ENCODE measurements around the gene BMPR1A.
"Not testable (repeated sequence)": the region's sequence is repeated elsewhere in the genome, so short reads cannot be mapped to it uniquely, and the experiment has no call there.

The BMPR1A gene

DNA sequence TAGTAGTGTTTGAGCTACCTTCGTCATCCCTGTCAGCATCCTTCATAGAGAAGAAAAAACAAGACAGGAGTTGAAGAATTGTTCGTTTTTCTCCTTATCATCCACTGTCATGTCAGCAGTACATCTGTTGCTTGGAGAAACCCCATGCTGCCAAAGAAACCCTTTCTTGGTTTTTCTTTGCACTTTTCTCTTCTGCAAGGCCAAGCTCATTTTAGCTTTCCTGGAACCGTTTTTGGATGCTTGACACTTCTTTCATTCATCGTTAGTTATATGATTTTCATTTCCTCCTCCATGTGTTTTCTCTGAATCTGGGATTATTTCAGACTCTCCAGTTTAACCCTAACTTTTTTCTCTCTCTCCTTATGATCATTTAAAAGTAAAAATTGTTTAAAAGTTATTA, 142.1 kb downstream of the BMPR1A start:
- DNase-seq, result no peak

DNA sequence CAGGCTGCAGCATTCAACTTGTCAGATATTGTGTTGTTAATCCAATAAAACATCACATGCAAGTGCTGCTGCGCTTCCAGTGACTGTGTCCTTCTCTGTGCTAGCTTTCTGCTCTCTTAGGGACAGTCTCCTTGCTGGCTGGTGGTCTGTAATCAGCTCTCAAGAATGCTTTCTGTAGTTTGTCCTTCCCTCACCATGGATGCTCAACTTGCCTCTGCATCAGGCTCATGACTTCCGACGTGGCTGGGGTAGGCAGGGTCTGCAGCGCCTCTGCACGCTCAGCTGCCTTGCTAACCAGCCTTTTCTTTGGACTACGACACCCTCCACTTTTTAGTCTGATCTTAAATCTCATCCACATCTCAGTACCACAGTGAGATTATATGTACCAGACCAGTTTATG, 142.7 kb downstream of the BMPR1A start:
- DNase-seq, result no peak

DNA sequence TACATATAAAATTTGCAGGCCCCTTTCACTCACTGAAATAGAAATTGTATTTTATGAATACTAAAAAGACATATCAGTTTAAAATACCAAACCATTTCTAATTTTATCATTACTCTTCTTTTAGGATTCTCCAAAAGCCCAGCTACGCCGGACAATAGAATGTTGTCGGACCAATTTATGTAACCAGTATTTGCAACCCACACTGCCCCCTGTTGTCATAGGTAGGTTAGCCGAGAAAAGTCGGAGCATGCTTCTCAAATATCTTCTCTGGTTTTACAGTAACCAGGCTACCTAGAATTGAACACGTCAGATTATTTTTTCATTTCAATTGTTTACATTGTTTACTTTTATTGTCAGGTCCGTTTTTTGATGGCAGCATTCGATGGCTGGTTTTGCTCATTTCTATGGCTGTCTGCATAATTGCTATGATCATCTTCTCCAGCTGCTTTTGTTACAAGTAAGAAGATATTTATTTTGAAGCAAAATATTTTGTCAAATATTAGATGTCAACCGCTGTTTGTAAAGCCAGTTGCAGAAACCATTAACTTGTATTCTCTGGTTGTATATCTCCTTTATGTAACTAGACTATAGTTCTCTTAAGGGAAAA, 143.4 kb downstream of the BMPR1A start:
- peak; percentile 9 for DNase-seq

DNA sequence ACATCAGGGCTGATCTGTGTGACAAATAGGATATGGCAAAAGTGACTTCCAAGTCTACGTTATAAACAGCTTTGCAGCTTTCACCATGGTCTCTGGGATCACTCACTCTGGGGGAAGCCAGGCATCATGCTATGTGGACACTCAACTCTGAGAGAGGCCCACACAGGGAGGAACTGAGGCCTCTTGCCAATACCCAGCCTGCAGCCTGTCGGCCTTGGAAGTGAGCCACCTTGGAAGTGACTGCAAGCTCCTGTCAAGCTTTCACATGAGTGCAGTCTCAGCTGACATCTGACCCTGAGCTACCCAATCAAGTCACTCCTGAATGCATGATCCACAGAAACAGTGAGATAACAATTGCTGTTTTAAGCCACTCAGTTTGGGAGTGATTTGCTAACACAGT, 144.5 kb downstream of the BMPR1A start:
- DNase-seq, result no peak

GRCh38 chr10:86904600-86904999, 148.2 kb downstream of the BMPR1A start:
- no peak for DNase-seq

DNA sequence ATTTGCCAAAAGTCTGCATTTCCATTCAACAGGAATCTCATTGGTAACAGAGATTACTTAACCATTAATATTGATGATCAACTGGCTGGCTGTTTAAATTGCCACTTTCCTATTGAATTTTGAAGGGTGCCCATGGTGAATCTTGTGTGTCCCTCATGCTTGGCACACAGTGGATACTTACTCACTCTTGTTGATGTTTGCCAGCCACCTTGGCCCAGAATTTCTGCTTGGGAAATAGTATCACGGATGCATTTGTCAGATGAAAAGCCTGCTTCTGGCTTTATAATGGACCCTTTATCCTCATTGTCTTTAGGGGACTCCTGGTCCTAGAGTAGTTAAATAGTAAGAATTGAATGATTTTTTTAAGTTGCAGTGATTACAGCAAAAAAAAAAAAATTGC, 149.0 kb downstream of the BMPR1A start:
- DNase-seq, result no peak

GRCh38 chr10:86914734-86915133, 158.3 kb downstream of the BMPR1A start:
- DNase-seq, result no peak

- no peak for DNase-seq
Measured at GRCh38 chr10:86918022-86918471, 161.6 kb downstream of the BMPR1A start.

- DNase-seq, result no peak
Measured at GRCh38 chr10:86922553-86922961, 166.1 kb downstream of the BMPR1A start.

- no peak for DNase-seq
Measured at GRCh38 chr10:86929468-86930380, 173.3 kb downstream of the BMPR1A start.

- no peak for DNase-seq
Measured at GRCh38 chr10:86931872-86932271, 175.5 kb downstream of the BMPR1A start.

DNA sequence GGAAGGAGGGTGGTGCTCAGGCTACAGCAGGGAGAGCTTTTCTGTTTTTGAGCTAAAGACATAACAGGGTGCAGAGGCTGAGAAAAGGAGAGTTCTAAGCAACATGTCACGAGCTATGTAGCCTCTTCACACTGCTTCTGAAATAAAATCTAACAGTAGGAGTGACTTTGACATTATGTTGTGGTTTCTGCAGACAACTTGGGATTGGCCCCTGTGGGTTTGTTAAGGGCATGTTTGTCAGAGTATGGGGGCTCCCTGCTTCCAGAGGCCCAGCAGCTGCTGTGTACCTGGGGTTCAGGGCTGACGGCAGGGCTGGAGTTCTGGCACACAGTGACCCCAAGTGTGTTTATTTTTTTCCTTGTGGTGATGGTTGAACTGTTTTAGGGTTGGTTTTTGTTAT, 176.3 kb downstream of the BMPR1A start:
- DNase-seq, result no peak

GRCh38 chr10:86934162-86934711, 177.8 kb downstream of the BMPR1A start:
- DNase-seq, result not testable (repeated sequence)

- DNase-seq, result no peak
Measured at GRCh38 chr10:86936661-86937501, 180.5 kb downstream of the BMPR1A start.

DNA sequence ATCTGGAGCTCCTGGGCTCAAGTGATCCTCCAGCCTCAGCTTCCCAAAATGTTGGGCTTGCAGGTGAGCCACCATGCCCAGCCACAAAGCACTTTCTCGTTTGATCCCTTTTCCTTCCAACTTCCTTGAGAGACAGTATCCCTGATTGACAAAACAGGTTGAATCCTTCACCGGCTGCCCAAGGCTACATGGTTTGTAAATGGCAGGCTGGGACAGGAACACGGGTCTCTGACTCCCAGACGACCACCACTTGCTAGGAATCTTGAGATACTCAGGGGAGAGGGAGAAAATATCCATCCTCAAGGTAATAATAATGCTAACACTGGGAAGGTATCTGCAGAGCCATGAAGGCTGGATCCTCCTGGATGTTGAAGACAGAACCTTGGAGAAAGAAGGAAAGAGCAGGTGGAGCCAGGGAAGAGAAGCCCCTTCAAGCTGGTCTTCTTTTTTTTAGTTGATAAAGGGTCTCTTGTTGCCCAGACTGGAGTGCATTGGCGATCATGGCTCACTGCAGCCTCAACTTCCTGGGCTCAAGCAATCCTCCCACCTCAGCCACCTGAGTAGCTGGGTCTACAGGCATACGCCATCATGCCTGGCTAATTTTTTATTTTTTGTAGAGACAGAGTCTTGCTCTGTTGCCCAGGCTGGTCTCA, 181.2 kb downstream of the BMPR1A start:
- DNase-seq, result no peak

GRCh38 chr10:86938260-86938659, 181.8 kb downstream of the BMPR1A start:
- DNase-seq, result no peak

DNA sequence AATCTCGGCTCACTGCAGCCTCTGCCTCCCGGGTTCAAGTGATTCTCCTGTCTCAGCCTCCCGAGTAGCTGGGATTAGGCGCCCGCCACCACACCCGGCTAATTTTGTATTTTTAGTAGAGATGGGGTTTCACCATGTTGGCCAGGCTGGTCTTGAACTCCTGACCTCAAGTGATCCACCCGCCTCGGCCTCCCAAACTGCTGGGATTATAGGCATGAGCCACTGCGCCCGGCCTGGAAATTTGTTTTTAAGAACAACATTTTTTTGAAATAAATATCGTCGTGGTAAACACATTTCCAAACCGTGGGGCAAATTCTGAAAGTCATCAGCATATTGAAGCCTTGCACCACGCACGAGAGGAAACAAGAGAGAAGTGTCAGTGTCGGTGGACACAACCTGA, 183.7 kb downstream of the BMPR1A start:
- not testable (repeated sequence) for DNase-seq

DNA sequence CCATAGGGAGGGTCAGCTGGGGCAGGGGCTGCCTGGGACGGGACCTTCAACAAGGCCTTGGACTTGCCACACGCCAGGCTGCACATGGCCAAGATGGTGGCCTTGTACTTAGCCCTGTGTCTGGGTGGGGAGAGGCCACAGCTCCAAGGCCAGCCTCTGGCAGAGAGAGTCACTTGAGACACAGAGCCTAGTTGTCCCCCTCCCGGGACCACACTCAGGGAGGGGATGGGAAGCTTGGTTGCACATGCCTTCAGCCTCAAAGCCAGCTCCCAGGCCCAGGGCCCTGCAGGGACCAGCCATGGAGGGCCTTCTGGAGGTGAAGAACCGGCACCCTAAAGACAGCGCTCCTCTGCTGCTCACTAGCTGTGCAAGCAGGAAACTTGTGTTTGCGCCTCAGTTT, 184.3 kb downstream of the BMPR1A start:
- DNase-seq, result no peak

DNA sequence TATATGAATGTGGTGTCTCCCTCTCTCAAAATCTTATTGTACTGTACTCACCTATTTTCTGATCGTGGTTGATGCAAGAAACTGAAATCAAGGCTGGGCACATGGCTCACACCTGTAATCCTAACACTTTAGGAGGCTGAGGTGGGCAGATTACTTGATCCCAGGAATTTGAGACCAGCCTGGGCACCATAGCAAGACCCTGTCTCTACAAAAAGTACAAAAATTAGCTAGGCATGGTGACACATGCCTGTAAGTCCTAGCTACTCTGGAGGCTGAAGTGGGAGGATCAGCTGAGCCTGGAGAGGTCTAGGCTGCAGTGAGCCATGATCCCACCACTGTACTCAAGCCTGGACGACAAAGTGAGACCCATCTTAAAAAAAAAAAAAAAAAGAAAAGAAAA, 185.0 kb downstream of the BMPR1A start:
- DNase-seq, result no peak

DNA sequence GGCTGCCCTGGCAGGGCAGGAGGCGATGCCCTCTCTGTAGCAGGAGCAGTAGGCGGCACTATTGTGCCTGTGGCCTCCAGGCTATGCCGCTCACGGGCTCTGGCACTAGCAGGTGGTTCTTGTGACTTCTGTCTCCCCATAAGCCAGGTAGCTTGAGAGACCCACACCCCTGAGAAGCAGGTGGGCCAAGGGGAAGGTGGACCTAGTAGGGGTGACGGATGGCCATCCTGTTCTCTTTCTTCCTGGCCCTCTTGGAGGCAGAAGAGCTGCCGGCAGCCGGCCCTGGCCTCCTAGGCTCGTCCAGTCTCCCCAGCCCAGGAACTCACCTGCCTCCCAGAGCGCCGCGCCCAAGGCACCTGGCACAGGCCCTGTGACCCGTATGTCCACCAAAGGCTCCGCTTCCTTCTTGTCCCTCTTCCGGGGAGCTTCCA, 185.6 kb downstream of the BMPR1A start:
- DNase-seq, result no peak

DNA sequence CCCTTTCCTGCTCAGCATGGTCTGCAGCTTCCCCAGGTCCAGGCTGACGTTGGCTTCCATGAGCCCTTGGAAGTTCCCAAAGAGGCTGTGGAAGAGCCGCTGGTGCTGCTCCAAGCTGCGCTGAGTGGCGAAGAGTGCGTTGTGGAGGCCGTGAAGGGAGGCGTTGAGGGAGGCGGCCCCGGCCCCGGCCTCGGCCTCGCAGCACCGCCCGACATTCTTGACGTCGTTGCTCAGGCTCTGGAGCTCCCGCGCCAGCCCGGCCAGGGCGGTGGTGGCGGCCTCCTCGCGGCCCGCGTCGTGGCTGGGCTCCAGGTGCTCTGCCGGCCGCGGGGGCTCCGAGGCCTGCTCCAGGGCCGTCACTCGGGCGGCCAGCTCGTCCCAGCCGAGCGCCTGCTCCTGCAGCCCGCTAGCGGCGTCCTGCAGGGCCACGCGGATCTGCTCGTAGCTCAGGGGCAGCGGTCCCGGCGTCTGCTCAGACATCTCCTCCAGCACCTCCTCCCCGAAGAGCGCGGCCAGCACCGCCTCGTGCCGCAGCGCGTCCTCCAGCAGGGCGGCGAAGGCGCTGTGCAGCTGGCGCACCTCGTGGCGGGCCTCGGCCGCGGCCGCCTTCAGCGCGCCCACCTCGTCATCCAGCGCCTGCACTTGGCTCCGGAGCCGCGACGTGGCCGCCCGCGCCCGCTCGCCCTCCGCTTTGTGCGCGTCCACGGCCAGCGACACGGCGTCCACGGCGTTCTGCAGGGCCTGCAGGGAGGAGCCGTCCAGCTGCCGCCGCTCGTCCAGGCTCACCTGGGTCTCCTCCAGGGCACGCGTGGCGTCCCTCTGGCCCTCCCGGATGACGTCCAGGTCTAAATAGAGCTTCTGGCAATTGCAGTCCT, 186.3 kb downstream of the BMPR1A start:
- no peak for DNase-seq

Measured in CD4-positive, alpha-beta T cell treated with Interferon gamma for 1 hour (primary cell).